ENCODE data around the gene HPS6. TPM values are rescaled to one million over a fixed set of nuclear protein-coding genes. Genes with fewer than 3 reads are reported as not detected.
A peak's percentile ranks its signal among the peaks of the same experiment; 100 is the strongest.

HPS6 gene
- total RNA-seq, 1 experiment from 2014 or later, result 18.7 TPM

GRCh38 chr10:102114861-102115618 is 49.9 kb downstream of the HPS6 start (continued):
- TF ChIP-seq ZNF281 (CRISPR knock-in tag; IDR thresholded peaks at IDR 0.05) (no peak), RELA (CRISPR knock-in tag; IDR thresholded peaks at IDR 0.05; ENCODE audit: borderline replicate concordance) (no peak), USF1 (CRISPR knock-in tag; IDR thresholded peaks at IDR 0.05) (no peak), E2F1 (CRISPR knock-in tag; IDR thresholded peaks at IDR 0.05) (no peak), KAT7 (CRISPR knock-in tag; IDR thresholded peaks at IDR 0.05; ENCODE audit: borderline replicate concordance) (no peak; the same call in 1 of the 2 replicates), ZNF138 (CRISPR knock-in tag; conservative IDR thresholded peaks at IDR 0.05) (no peak)

- H3K36me3 Mint-ChIP-seq, result peaks cover 12% of the 10 kb centered on the region
- DNase-seq (ENCODE audit: low spot score), result no peak
- no peaks in the 10 kb centered on the region for H3K9me3 Mint-ChIP-seq
- peak overlapping the region; percentile 88 for H3K4me3 Mint-ChIP-seq
- ATAC-seq, result no peak
- ChIA-PET CTCF (interaction anchor here (1.1 to 1.4 kb wide), 7 partner anchors 7 to 275 kb away, joined by 3 to 8 read pairs (median 4); partner anchors contain the start of gene NOLC1), POLR2A (no interaction called here)
- H3K27me3 Mint-ChIP-seq (ENCODE audit: low read depth), result no peaks in the 10 kb centered on the region
- peaks cover 67% of the 10 kb centered on the region for H3K4me1 Mint-ChIP-seq
- H3K27ac Mint-ChIP-seq, result peak overlapping the region; percentile 93
- TF ChIP-seq FOXJ3 (CRISPR knock-in tag; IDR thresholded peaks at IDR 0.05; ENCODE audit: borderline replicate concordance), result no peak
- TF ChIP-seq OVOL2 (CRISPR knock-in tag; IDR thresholded peaks at IDR 0.05; ENCODE audit: borderline replicate concordance), result no peak
- no peak for TF ChIP-seq TCF7 (CRISPR knock-in tag; IDR thresholded peaks at IDR 0.05; ENCODE audit: low read depth)
- no peak for TF ChIP-seq ZSCAN18 (CRISPR knock-in tag; IDR thresholded peaks at IDR 0.05)
- TF ChIP-seq CREB1 (CRISPR knock-in tag; IDR thresholded peaks at IDR 0.05), result no peak
- TF ChIP-seq ZMAT4 (CRISPR knock-in tag; IDR thresholded peaks at IDR 0.05), result no peak
- no peak for TF ChIP-seq ZNF425 (CRISPR knock-in tag; conservative IDR thresholded peaks at IDR 0.05)
- TF ChIP-seq CBFB (CRISPR knock-in tag; IDR thresholded peaks at IDR 0.05; ENCODE audit: low read depth), result no peak
- no peak for TF ChIP-seq ZNF317 (CRISPR knock-in tag; IDR thresholded peaks at IDR 0.05; ENCODE audit: borderline replicate concordance, low read depth)
- TF ChIP-seq CTCF (IDR thresholded peaks at IDR 0.05), result no peak
- TF ChIP-seq HMGXB4 (CRISPR knock-in tag; IDR thresholded peaks at IDR 0.05), result no peak
- no peak for TF ChIP-seq MYBL2 (CRISPR knock-in tag; IDR thresholded peaks at IDR 0.05)
- no peak for TF ChIP-seq ELF4 (CRISPR knock-in tag; IDR thresholded peaks at IDR 0.05; ENCODE audit: low read depth)
Observed at GRCh38 chr10:102115775-102116174, 50.6 kb downstream of the HPS6 start.

Data from WTC11 (cell line).